Erythroblast (primary cell): ENCODE data around the gene SLC35A3.
A peak's percentile ranks its signal among the peaks of the same experiment; 100 is the strongest.
"Not testable (repeated sequence)": the region's sequence is repeated elsewhere in the genome, so short reads cannot be mapped to it uniquely, and the experiment has no call there.

Experiments used
- DNase-seq, 2 experiments: peaks; one replicate each; lab custom pipeline; 2025; lab: John Stamatoyannopoulos, UW
- GATA1 ChIP-seq: IDR thresholded peaks from 2 replicates; pipeline ENCODE4 v1.6.1; 2011; ENCODE audit warnings: low read depth, mild to moderate bottlenecking, control low read depth, low read length, moderate library complexity
- POLR2A ChIP-seq: IDR thresholded peaks from 2 replicates; pipeline ENCODE4 v1.6.1; 2011; ENCODE audit warnings: mild to moderate bottlenecking, low read length

The SLC35A3 gene

DNA sequence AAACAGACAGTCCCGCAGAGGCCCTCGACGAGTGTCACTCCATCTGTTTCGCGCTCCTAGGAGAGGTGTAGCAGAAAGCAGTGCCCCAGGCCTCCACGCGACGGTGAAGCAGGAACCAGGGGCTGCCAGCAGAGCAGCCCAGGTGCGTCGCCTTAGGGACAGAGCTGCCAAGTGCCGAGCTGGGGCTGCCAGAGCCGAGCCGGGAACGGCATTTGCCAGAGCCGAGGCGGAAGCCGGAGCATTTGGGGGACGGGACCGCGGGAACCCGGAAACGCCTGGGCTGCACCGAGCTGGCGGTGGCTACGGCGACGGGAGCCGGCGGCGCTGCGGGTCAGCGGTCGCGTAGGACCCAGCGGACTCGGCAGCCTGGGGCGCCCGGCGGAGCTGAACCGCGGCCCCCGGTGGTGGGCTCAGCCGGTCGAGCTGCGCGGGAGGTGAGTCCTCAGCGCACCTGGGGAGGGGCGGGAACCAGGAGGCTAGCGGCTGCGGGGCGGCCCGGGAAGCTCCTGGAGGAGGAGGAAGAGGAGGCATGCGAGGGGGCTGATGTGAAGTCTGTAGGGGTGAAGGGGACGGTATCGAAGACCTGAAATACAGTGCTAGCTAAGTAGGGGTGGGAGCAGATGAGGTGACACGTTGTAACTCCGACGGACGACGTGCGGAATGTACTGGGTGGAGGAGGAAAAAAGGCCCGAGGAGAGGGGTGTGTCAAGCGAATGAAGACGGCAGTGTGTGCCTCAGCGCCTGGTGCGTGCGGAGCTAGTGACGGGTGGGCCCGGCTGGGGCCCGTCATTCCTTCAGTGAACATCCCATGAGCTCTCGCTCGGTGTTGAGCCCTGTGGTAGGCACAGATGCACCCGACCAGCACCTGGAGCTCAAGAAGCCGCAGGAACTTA lies at the start of gene SLC35A3:
Gene SLC35A3, plus strand, starts transcription at position 268 of the 893 bp plus-strand sequence. CDS start 23,559 bp downstream, outside the sequence.
- peak; percentile 84 to 88 for DNase-seq
- TF ChIP-seq POLR2A (peak; percentile 81), GATA1 (no peak)

DNA sequence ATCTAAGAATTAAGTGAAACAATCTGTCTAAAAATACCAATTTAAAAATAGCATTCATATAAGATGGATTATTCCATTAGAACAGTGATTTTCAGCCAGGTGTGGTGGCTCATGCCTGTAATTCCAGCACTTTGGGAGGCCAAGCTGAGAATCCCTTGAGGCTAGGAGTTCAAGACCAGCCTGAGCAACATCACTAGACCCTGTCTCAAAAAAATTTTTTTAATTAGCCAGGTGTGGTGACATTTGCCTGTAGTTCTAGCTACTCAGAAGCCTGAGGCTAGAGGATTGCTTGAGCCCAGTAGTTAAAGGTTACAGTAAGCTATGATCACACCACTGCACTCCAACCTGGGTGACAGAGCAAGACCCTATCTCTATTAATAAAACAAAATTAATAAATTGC lies 35.0 kb upstream of the SLC35A3 start:
- no peak for DNase-seq
- no peak for TF ChIP-seq GATA1
- TF ChIP-seq POLR2A: no peak

DNA sequence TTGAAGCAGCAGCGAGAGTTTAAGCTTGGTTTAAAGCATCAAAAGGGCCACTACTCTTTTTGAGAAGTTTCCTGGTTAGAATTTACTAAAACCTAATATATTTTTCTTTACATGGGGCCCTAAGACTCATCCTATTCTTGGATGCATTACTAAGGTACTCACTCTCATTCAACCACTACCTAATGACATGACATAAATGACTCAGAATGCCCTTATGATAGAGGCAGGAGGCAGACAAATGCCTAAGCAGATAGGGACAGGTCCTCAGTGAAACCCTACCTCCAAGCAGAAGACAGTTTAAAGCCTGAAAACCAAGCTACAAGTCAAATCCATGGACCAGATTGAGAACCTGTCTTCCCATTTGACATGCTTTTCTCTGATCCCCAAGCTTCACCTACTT lies 34.3 kb upstream of the SLC35A3 start:
- no peak for DNase-seq
- no peak for TF ChIP-seq GATA1

DNA sequence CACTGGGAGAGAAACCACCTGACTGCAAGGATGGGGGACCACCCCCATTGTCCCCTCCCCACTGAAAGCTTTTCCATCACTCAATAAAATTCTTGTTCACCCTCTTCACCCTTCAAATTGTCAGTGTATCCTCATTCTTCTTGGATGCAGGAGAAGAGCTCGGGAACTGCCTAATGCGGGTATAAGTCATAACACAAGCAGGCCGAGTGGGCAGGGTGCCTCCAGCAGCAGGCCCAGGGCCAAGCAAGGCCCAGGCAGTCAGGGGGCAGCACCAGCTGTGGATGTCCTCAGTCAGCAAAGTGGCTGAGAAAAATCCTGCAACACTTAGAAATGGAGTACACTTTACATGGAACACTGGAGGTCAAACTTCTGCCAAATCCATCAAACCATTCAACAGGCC lies 33.7 kb upstream of the SLC35A3 start:
- no peak for DNase-seq

DNA sequence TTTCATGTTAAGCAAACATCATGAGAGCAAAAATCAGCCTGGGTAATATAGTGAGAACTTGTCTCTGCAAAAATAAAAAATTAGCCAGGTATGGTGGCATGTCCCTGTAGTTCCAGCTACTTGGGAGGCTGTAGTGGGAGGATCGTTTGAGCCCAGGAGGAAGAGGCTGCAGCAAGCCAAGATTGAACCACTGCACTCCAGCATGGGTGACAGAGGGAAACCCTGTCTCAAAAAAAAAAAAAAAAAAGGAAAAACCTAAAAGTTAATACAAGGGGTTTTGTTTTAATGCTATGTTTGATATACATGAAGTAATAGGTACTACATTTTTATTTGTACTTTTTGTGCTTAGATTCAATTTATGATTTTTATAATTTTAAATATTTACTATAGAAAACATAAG lies 27.1 kb upstream of the SLC35A3 start:
- TF ChIP-seq GATA1 (no peak), POLR2A (no peak)
- DNase-seq: no peak

More for the DNA sequence above, 33.7 kb upstream of the SLC35A3 start:
- TF ChIP-seq GATA1 (no peak), POLR2A (no peak)

DNA sequence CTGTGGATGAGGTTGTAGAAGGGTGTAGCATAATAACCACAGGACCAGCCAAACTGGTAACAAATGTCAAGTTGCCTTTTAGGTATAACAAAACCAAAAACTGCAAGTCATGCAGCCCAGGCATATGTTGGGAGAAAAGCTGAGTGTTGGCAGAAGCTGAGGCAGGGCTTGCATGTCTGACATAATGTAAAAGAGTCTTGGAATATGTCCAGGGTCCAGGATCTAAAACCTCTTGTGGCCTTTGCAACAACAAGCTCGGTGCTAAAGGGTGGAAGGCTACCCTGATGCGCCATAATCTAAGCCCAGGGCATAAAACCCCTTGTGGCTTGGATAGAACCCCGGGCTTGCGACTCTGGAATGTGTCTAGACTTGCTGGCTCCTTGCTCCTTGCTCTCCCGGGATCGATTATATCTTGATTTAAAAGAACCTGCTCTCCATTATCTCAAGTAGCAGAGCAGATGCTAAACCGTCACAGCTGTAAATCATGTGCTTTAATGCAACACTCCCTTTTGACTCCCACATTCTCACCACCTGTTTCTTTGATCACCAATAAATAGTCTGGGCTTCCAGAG lies 26.5 kb upstream of the SLC35A3 start:
- peak; percentile 42 to 47 for DNase-seq
- TF ChIP-seq GATA1 (no peak), POLR2A (no peak)

DNA sequence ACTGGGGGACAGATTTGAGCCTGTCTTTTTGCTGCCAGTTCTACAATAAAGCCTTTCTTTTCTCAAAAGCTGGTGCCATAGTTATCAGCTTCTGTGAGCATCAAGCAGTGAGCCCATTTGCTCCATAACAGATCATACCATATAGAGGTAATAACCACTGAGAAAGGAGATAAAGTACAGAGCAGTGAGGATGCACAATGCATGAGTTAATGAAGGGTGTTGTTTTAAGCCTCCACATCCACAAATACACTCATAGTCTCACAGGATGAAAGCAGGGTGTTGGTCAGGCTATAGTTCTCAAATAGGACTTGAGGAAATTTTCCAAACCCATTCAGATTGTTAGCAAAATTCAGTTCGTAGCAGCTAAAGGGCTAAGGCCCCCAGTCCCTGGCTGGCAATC lies 25.6 kb upstream of the SLC35A3 start:
- TF ChIP-seq GATA1 (no peak), POLR2A (no peak)

DNA sequence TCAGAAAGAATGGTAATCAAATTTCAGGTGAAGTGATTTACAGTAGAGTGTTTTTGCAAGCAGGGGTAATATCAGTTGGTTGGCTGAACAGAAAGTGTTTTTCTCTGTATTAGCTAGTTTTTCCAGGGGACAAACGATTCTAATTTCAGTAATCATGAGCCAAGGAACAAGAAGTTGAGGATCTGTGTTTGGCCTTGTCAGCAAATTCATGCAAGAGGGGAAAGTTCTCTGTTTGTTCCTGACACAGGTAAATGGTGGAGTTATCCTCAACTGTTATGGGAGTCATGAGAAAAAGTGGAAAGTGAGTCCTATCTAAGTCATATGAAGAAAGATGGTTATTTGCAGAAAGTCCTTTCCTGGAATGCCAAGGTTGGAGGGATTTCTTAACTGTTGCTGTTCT lies 24.6 kb upstream of the SLC35A3 start:
- no peak for TF ChIP-seq GATA1
- no peak for TF ChIP-seq POLR2A
- DNase-seq: no peak

More for the DNA sequence above, 25.6 kb upstream of the SLC35A3 start:
- DNase-seq: no peak

DNA sequence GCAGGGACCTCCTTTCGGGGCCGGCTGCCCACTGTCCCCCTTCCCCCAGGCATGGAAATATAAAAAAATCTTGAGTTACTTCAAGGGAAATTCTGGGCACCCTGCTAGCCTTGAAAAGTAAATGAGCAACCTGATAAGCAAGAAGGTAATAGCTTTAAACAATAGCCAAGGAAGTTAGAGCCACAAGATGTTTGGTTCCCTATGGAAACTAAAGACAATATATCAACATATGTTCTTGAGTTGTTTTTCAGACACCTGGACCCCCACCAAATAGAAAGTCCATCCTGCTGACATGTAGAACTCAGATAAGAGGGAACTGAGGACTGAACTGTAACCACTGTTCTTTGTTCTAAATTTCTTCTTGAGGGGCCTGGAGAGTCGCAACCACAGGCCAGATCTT lies 19.3 kb upstream of the SLC35A3 start:
- TF ChIP-seq GATA1 (no peak), POLR2A (no peak)
- no peak for DNase-seq

DNA sequence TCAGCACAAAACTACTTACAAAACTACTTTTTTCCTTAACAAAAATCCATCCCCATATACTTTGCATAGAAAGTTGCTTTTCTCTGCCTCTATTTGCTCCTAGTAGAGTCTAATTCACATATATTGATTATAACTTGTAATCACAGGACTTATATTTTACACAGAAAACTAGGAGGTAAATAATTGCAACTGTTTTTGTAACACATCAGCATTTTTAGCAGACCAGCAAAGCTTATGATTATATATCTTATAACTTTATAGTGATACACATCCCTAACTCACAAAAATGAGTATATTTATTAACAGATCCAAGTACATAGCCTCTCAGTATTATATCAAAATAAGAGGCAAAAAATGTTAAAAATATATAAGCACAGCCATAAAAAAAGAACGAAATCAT lies 17.3 kb upstream of the SLC35A3 start:
- no peak for TF ChIP-seq GATA1
- TF ChIP-seq POLR2A: no peak
- no peak for DNase-seq

DNA sequence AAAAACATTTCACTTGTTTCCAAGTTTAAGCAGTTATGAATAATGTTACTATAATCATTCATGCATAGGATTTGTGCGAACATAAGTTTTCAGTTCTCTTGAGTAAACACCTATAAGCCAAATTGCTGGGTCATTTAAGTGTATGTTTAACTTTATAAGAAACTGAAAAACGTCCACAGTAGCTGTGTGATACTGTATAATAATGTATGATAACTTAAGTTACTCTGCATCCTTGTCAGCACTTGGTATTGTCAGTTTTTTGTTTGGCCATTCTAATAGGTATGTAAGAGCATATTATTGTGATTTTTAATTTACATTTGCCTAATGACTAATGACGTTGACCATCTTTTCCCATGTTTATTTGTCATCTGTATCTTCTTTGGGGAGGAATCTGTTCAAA lies 14.4 kb upstream of the SLC35A3 start:
- no peak for TF ChIP-seq POLR2A
- TF ChIP-seq GATA1: no peak
- no peak for DNase-seq

DNA sequence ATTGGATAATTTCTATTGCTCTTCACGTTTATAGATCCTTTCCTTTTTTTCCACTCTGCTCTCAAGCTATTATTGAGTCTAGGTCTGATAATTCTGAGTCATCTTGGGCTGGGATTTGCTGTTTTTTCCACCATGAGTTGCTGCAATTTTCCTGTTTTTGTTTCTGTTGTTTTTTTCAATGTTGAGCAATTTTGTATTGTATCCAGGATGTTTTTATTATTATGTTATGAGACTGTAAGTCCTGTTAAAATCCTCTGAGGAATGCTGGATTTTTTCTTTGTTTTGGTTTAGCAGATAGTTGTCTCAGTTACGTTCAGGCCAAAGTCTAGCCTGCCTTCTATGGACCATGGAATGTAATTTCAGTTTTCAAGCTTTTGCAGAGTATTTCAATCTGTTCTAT lies 13.0 kb upstream of the SLC35A3 start:
- TF ChIP-seq GATA1 (no peak), POLR2A (no peak)
- no peak for DNase-seq

DNA sequence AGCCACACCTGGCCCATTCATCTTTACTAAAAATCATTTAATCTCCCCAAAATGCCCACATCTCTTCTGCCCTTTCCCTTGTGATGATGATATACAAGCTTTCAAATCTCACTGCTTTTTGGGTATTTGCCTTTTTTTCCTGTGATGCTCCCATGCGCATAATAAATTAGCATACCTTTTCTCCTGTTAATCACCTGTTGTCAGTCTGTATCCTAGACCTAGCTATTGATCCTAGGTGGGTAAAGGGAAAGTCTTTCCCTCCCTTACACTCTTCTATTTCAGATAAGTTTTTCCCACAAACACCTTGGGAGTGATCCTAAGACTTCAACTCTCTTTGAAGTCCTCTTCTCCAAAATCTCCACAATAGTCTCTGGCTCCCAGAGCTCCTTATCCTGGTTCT lies 12.0 kb upstream of the SLC35A3 start:
- no peak for DNase-seq
- TF ChIP-seq GATA1: no peak
- no peak for TF ChIP-seq POLR2A

DNA sequence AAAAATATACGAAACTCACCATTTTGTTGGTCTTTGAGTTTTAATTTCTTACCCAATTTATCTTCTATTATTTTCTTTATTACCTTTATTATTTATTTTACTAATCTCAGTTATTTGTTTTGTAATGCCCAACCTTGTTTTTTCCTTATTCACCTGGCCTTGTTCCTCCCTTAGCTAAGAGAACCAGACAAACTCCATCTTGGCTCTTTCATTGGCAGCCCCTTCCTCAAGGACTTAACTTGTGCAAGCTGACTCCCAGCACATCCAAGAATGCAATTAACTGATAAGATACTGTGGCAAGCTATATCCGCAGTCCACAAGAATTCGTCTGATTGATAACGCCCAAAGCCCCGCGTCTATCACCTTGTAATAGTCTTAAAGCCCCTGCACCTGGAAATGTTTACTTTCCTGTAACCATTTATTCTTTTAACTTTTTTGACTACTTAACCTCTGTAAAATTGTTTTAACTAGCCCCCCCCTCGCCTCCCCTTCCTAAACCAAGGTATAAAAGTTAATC lies 10.5 kb upstream of the SLC35A3 start:
- DNase-seq: not testable (repeated sequence)

DNA sequence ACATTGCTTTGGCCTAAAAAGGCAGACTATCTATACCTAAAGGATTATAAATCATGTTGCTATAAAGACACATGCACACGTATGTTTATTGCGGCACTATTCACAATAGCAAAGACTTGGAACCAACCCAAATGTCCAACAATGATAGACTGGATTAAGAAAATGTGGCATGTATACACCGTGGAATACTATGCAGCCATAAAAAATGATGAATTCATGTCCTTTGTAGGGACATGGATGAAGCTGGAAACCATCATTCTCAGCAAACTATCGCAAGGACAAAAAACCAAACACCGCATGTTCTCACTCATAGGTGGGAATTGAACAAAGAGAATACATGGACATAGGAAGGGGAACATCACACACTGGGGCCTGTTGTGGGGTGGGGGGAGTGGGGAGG lies 9.5 kb upstream of the SLC35A3 start:
- DNase-seq: not testable (repeated sequence)
